Lung (tissue), 12 donors: ENCODE measurements around the gene SEMA4B. TPM values are rescaled to one million over a fixed set of nuclear protein-coding genes. Genes with fewer than 3 reads are reported as not detected.
"Not testable (repeated sequence)": the region's sequence is repeated elsewhere in the genome, so short reads cannot be mapped to it uniquely, and the experiment has no call there.

ENCODE experiments used
- ATAC-seq: fragments of 200-7000 bp; cut with Tn5 transposase; one replicate; pipeline ENCODE4 v1.9.1; 2020; ENCODE audit warnings: moderate number of reproducible peaks; ENCODE audit not compliant: insufficient read depth, low FRiP score
- DNase-seq, 3 donors: peaks; one replicate each; pipeline ENCODE4 v3.0.0-alpha.2; 2013 to 2017
- H3K27ac ChIP-seq, 2 donors: one replicate each; pipeline ENCODE4 v1.5.1; 2013; ENCODE audit warnings: mild to moderate bottlenecking in 2 of 2, moderate library complexity in 2 of 2, control low read depth in 1 of 2, inconsistent platforms in 1 of 2, low read depth in 1 of 2, low read length in 1 of 2
- H3K27me3 ChIP-seq, 3 donors: one replicate each; pipeline ENCODE4 v1.5.1; 2013; ENCODE audit warnings: low read length in 2 of 3; ENCODE audit not compliant: control insufficient read depth in 3 of 3, insufficient read depth in 3 of 3
- H3K36me3 ChIP-seq, 4 donors: one replicate each; pipeline ENCODE4 v1.5.1; 2013; ENCODE audit warnings: low read length in 4 of 4, mild to moderate bottlenecking in 1 of 4, moderate library complexity in 1 of 4; ENCODE audit not compliant: control insufficient read depth in 4 of 4, insufficient read depth in 4 of 4
- H3K4me1 ChIP-seq, 5 donors: one replicate each; pipeline ENCODE4 v1.5.1; 2013; ENCODE audit warnings: low read length in 5 of 5, mild to moderate bottlenecking in 2 of 5, moderate library complexity in 1 of 5; ENCODE audit not compliant: control insufficient read depth in 5 of 5, insufficient read depth in 5 of 5
- H3K4me3 ChIP-seq: one replicate; pipeline ENCODE4 v1.5.1; 2013; ENCODE audit warnings: mild to moderate bottlenecking, control low read depth, moderate library complexity
- H3K9ac ChIP-seq, 2 donors: one replicate each; pipeline ENCODE4 v1.5.1; 2013; ENCODE audit warnings: low read length in 2 of 2, control low read depth in 1 of 2; ENCODE audit not compliant: insufficient read depth in 1 of 2
- H3K9me3 ChIP-seq, 4 donors: one replicate each; pipeline ENCODE4 v1.5.1; 2013; ENCODE audit warnings: low read length in 3 of 4, mild to moderate bottlenecking in 1 of 4, moderate library complexity in 1 of 4; ENCODE audit not compliant: control insufficient read depth in 4 of 4, insufficient read depth in 3 of 4
- CTCF ChIP-seq: IDR thresholded peaks from 2 replicates; pipeline ENCODE4 v1.5.1; 2012; ENCODE audit warnings: mild to moderate bottlenecking; ENCODE audit errors: control extremely low read depth, extremely low read depth
- WGBS, 2 donors: extraction: QIAGEN DNeasy Blood & Tissue Kit; methylation state at CpG; one replicate each; pipeline ENCODE4 v1.1.7; 2013; 5-methylcytosine and 5-hydroxymethylcytosine counted together
- polyA plus RNA-seq, 2 donors: library from polyadenylated mRNA; stranded (reverse); fragments of 200-250 nt; gene quantifications; one replicate each; pipeline ENCODE4 v1.2.1, GENCODE V29; 2013
- total RNA-seq, 2 donors: library from RNA; depleted of rRNA in 1 of 2; stranded (reverse); fragments of >200 nt in 1 of 2; gene quantifications; one replicate each; pipeline ENCODE4 v1.2.1, GENCODE V29; 2014 to 2021
- donor health status: control.
- donor health status: control.
- donor health status: Bipolar disorder and iron deficiency.
- donor health status: healthy.
- donor health status: DM: yes; HTN: yes; CAD: no.

SEMA4B gene
- total and polyA plus RNA-seq, 4 donors: 24.0 to 87.5 (median 69.8) TPM

GRCh38 chr15:90249203-90249863, 48.2 kb downstream of the SEMA4B start, which contains the start of gene TTLL13:
TSS of gene TTLL13 (plus strand) at chr15:90249556. CDS start at chr15:90250631, 1,075 bp downstream.
- DNase-seq (peak; percentile 90 to 94 (median 90)), ATAC-seq (peak; percentile 89)
- Histone ChIP-seq H3K4me1 (peaks cover 0 to 5% (median 0%) of the 10 kb centered on the region in 5 donors), H3K9me3 (no peaks in the 10 kb centered on the region), H3K4me3 (peak within 1 kb of the TSS; percentile 46), H3K36me3 (no peaks in the 10 kb centered on the region), H3K27ac (peak within 1 kb of the TSS; percentile 26 to 67), H3K9ac (no peak within 1 kb of the TSS), H3K27me3 (no peaks in the 10 kb centered on the region)
- TF ChIP-seq CTCF: no peak
- 1 to 2% methylated on average over 44 of the region's 44 CpGs for WGBS, 2 donors

GRCh38 chr15:90257776-90258175, 56.6 kb downstream of the SEMA4B start:
- Histone ChIP-seq H3K9me3 (no peaks in the 10 kb centered on the region), H3K4me1 (no peaks in the 10 kb centered on the region), H3K4me3 (no peak overlapping the region), H3K27me3 (no peaks in the 10 kb centered on the region), H3K36me3 (no peaks in the 10 kb centered on the region), H3K27ac (no peak overlapping the region), H3K9ac (no peak overlapping the region)
- no peak for DNase-seq
- 90 to 95% methylated on average over 7 of the region's 7 CpGs for WGBS, 2 donors
- TF ChIP-seq CTCF: no peak
- ATAC-seq: no peak

GRCh38 chr15:90259524-90259923, 58.4 kb downstream of the SEMA4B start:
- no peak for ATAC-seq
- Histone ChIP-seq H3K27me3 (no peaks in the 10 kb centered on the region), H3K4me1 (peaks cover under 1 to 4% (median 2%) of the 10 kb centered on the region in 5 donors), H3K9ac (no peak overlapping the region), H3K27ac (no peak overlapping the region), H3K36me3 (no peaks in the 10 kb centered on the region), H3K9me3 (no peaks in the 10 kb centered on the region), H3K4me3 (no peak overlapping the region)
- WGBS, 2 donors: 86 to 92% methylated on average over 5 of the region's 5 CpGs
- TF ChIP-seq CTCF: no peak
- no peak for DNase-seq

GRCh38 chr15:90260731-90261130, 59.6 kb downstream of the SEMA4B start:
- not testable (repeated sequence) for H3K4me3 ChIP-seq, H3K9ac ChIP-seq, DNase-seq, H3K36me3 ChIP-seq, H3K27me3 ChIP-seq, ATAC-seq, H3K27ac ChIP-seq, H3K9me3 ChIP-seq
- H3K4me1 ChIP-seq: peaks cover 4 to 11% (median 5%) of the 10 kb centered on the region in 5 donors
- WGBS, 2 donors: 77 to 85% methylated on average over 6 of the region's 6 CpGs
